GM19324 (cell line): ENCODE results near the gene NRBP1.
"Not testable (repeated sequence)": the region's sequence is repeated elsewhere in the genome, so short reads cannot be mapped to it uniquely, and the experiment has no call there.

ENCODE experiments used
- ATAC-seq: cut with Tn5 transposase; IDR thresholded peaks from one replicate; pipeline ENCODE4 v1.9.1; 2021; ENCODE audit warnings: mild to moderate bottlenecking, moderate library complexity; ENCODE audit not compliant: unreplicated experiment, low FRiP score

The NRBP1 gene

GRCh38 chr2:27420996-27421395 is 7.4 kb upstream of the NRBP1 start:
- ATAC-seq, result no peak

GRCh38 chr2:27421660-27422250 is 6.7 kb upstream of the NRBP1 start:
- ATAC-seq, result no peak

- ATAC-seq, result no peak
Observed at GRCh38 chr2:27422958-27423357, 5.5 kb upstream of the NRBP1 start.

- not testable (repeated sequence) for ATAC-seq
Observed at GRCh38 chr2:27425039-27425438, 3.4 kb upstream of the NRBP1 start.

GRCh38 chr2:27427863-27428212 is 593 bp upstream of the NRBP1 start:
- no peak for ATAC-seq

- ATAC-seq, result peak; percentile 70
Observed at GRCh38 chr2:27428978-27429541, 629 bp downstream of the NRBP1 start.

GRCh38 chr2:27431395-27431794 is 3.0 kb downstream of the NRBP1 start:
- no peak for ATAC-seq

GRCh38 chr2:27435628-27436027 is 7.2 kb downstream of the NRBP1 start:
- no peak for ATAC-seq

GRCh38 chr2:27441226-27441926 is 12.9 kb downstream of the NRBP1 start:
- ATAC-seq, result no peak

- no peak for ATAC-seq
Observed at GRCh38 chr2:27441958-27442919, 13.8 kb downstream of the NRBP1 start, which contains the start of gene KRTCAP3. Gene KRTCAP3, plus strand, starts transcription at chr2:27442381. Its CDS starts 32 bp downstream, at chr2:27442413.

GRCh38 chr2:27442920-27443282 is 14.5 kb downstream of the NRBP1 start:
- ATAC-seq, result no peak

- no peak for ATAC-seq
Observed at GRCh38 chr2:27445155-27445554, 16.7 kb downstream of the NRBP1 start.

GRCh38 chr2:27445615-27446014 is 17.2 kb downstream of the NRBP1 start:
- no peak for ATAC-seq

- ATAC-seq, result no peak
Observed at GRCh38 chr2:27446057-27446456, 17.6 kb downstream of the NRBP1 start.

- no peak for ATAC-seq
Observed at GRCh38 chr2:27448381-27448780, 19.9 kb downstream of the NRBP1 start.

- no peak for ATAC-seq
Observed at GRCh38 chr2:27451095-27451494, 22.7 kb downstream of the NRBP1 start.

GRCh38 chr2:27453968-27454367 is 25.5 kb downstream of the NRBP1 start:
- no peak for ATAC-seq

- no peak for ATAC-seq
Observed at GRCh38 chr2:27461118-27461517, 32.7 kb downstream of the NRBP1 start.

GRCh38 chr2:27464443-27464842 is 36.0 kb downstream of the NRBP1 start:
- no peak for ATAC-seq

GRCh38 chr2:27471961-27472360 is 43.5 kb downstream of the NRBP1 start:
- ATAC-seq, result no peak

- no peak for ATAC-seq
Observed at GRCh38 chr2:27485496-27485895, 57.1 kb downstream of the NRBP1 start.
